ENCODE results near the gene SLC25A30. TPM values are rescaled to one million over a fixed set of nuclear protein-coding genes. Genes with fewer than 3 reads are reported as not detected.

Gene SLC25A30
- total and polyA plus RNA-seq, 9 of the 15 experiments (the other 6 are each of a cell fraction or from before 2014, with no cell fraction given): 1.1 to 11.1 (median 5.6) TPM

GRCh38 chr13:45432737-45433380, 14.7 kb upstream of the SLC25A30 start:
- no peak for DNase-seq (ENCODE audit: extremely low read depth in 1 of 4, low spot score in 3 of 4)
- H3K4me2 ChIP-seq (ENCODE audit: insufficient read depth, low read length): no peak overlapping the region
- BruUV-seq (replicated peaks): no TSS peak
- 81% methylated on average over 5 of the region's 6 CpGs for WGBS (ENCODE audit: insufficient coverage, low coverage, missing lambda C conversion rate)
- H3K4me3 ChIP-seq: no peak overlapping the region
- H3K79me2 ChIP-seq (ENCODE audit: control insufficient read depth, insufficient read depth, low read length): no peaks in the 10 kb centered on the region
- FAIRE-seq: no peak
- no peaks in the 10 kb centered on the region for H3K9me3 ChIP-seq (replicated peaks; ENCODE audit: control insufficient read depth, insufficient read depth, low read depth, low read length)
- H4K20me1 ChIP-seq (replicated peaks; ENCODE audit: control insufficient read depth, insufficient read depth, low read length): no peaks in the 10 kb centered on the region
- H2AFZ ChIP-seq (ENCODE audit: low read depth, low read length): peak overlapping the region; percentile 76
- intact Hi-C loops (cut with micrococcal nuclease) (no loop called here), in situ Hi-C loops (cut with MboI) (no loop called here)
- H3K27me3 ChIP-seq (ENCODE audit: control insufficient read depth in 2 of 2, insufficient read depth in 2 of 2, low read length in 2 of 2): no peaks in the 10 kb centered on the region
- no peaks in the 10 kb centered on the region for H3K36me3 ChIP-seq (ENCODE audit: control insufficient read depth, insufficient read depth, low read length)
- 0 out of 4 replicates have a peak overlapping the region, but pooled peaks of 1 of the 2 experiments have one; percentile 36 for H3K9ac ChIP-seq (ENCODE audit: insufficient read depth in 1 of 2, low read depth in 2 of 2, low read length in 2 of 2)
- ChIA-PET POLR2A (no interaction called here), CTCF (ENCODE audit: low intra/inter-chr PET ratio) (no interaction called here)
- peaks cover 0 to 4% of the 10 kb centered on the region in 2 experiments; a peak in 1 of 5 replicates for H3K4me1 ChIP-seq (replicated peaks in 1 of 2; ENCODE audit: control insufficient read depth in 2 of 2, insufficient read depth in 2 of 2, low read length in 2 of 2)
- ATAC-seq: no peak
- no peaks in the 10 kb centered on the region for H3K9me1 ChIP-seq (ENCODE audit: control insufficient read depth, insufficient read depth, low read length)
- no peak overlapping the region for H3K27ac ChIP-seq (ENCODE audit: extremely low read depth, low read depth, low read length)
- TF ChIP-seq ZNF354B (CRISPR knock-in tag; IDR thresholded peaks at IDR 0.05) (no peak), SRSF3 (IDR thresholded peaks at IDR 0.05; ENCODE audit: insufficient read depth, low read length) (no peak), ILK (tag; IDR thresholded peaks at IDR 0.05; ENCODE audit: borderline replicate concordance, low read depth) (no peak), U2AF2 (optimal IDR thresholded peaks at IDR 0.05; ENCODE audit: low read depth, low read length) (no peak), POU5F1 (IDR thresholded peaks at IDR 0.05; ENCODE audit: borderline replicate concordance, low read depth, low read length, partially characterized antibody) (no peak), COPS2 (conservative IDR thresholded peaks at IDR 0.05) (no peak), PHF21A (IDR thresholded peaks at IDR 0.05; ENCODE audit: borderline replicate concordance, low read depth) (no peak), ARNT (IDR thresholded peaks at IDR 0.05) (no peak), ZNF165 (CRISPR knock-in tag; IDR thresholded peaks at IDR 0.05; ENCODE audit: borderline replicate concordance) (no peak), HMG20B (CRISPR knock-in tag; IDR thresholded peaks at IDR 0.05) (no peak), TRIM28 (IDR thresholded peaks at IDR 0.05) (no peak), JUN (IDR thresholded peaks at IDR 0.05; ENCODE audit: borderline replicate concordance, low read depth, low read length) (no peak), JUN (CRISPR knock-in tag; IDR thresholded peaks at IDR 0.05; ENCODE audit: borderline replicate concordance) (no peak)

Data from K562 (cell line).